ENCODE results near the gene ZNF491. TPM values are rescaled to one million over a fixed set of nuclear protein-coding genes. Genes with fewer than 3 reads are reported as not detected.

Gene ZNF491
- total RNA-seq, 6 donors from 2014 or later = 0.55 to 3.4 (median 2.0) TPM; not detected in 1

GRCh38 chr19:11797491-11797890, 832 bp upstream of the ZNF491 start:
- WGBS, 2 donors = 10% methylated on average over 5 to 8 of the region's 8 CpGs
- peaks cover 10 to 22% (median 11%) of the 10 kb centered on the region in 4 donors for H3K4me1 ChIP-seq
- H3K27me3 ChIP-seq = no peaks in the 10 kb centered on the region
- ATAC-seq (ENCODE audit: low FRiP score in 2 of 2) = peak; percentile 95 to 97
- peak overlapping the region in 1 of 4 donors; percentile 79 for H3K4me3 ChIP-seq
- peak overlapping the region in 1 of 4 donors; percentile 85 for H3K27ac ChIP-seq
- TF ChIP-seq POLR2AphosphoS5 (IDR thresholded peaks at IDR 0.05) = peak in 1 of 2 donors; percentile 60
- no peak for TF ChIP-seq EP300 (IDR thresholded peaks at IDR 0.05)
- TF ChIP-seq, protein P1, sequence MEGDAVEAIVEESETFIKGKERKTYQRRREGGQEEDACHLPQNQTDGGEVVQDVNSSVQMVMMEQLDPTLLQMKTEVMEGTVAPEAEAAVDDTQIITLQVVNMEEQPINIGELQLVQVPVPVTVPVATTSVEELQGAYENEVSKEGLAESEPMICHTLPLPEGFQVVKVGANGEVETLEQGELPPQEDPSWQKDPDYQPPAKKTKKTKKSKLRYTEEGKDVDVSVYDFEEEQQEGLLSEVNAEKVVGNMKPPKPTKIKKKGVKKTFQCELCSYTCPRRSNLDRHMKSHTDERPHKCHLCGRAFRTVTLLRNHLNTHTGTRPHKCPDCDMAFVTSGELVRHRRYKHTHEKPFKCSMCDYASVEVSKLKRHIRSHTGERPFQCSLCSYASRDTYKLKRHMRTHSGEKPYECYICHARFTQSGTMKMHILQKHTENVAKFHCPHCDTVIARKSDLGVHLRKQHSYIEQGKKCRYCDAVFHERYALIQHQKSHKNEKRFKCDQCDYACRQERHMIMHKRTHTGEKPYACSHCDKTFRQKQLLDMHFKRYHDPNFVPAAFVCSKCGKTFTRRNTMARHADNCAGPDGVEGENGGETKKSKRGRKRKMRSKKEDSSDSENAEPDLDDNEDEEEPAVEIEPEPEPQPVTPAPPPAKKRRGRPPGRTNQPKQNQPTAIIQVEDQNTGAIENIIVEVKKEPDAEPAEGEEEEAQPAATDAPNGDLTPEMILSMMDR (IDR thresholded peaks at IDR 0.05) = peak; percentile 72 to 89 (median 82)
- no peak for TF ChIP-seq POLR2A (IDR thresholded peaks at IDR 0.05)
- no peaks in the 10 kb centered on the region for H3K9me3 ChIP-seq
- DNase-seq = peak; percentile 56 to 94
- no peaks in the 10 kb centered on the region for H3K36me3 ChIP-seq

GRCh38 chr19:11806354-11807098, 8.2 kb downstream of the ZNF491 start:
- ATAC-seq (ENCODE audit: low FRiP score in 2 of 2) = no peak

GRCh38 chr19:11807099-11807380, 8.7 kb downstream of the ZNF491 start:
- no peak for DNase-seq
- TF ChIP-seq POLR2A (IDR thresholded peaks at IDR 0.05) (no peak), POLR2AphosphoS5 (IDR thresholded peaks at IDR 0.05) (no peak), EP300 (IDR thresholded peaks at IDR 0.05) (no peak)
- TF ChIP-seq, protein P1 (IDR thresholded peaks at IDR 0.05) = no peak
- 93 to 100% methylated on average over 2 of the region's 2 CpGs for WGBS, 2 donors

More at GRCh38 chr19:11806354-11807098, 8.2 kb downstream of the ZNF491 start:
- Histone ChIP-seq H3K4me3 (no peak overlapping the region), H3K36me3 (peaks cover 0 to 21% (median 11%) of the 10 kb centered on the region in 4 donors), H3K9me3 (peaks cover 16 to 30% (median 26%) of the 10 kb centered on the region in 4 donors), H3K27ac (no peak overlapping the region), H3K4me1 (no peaks in the 10 kb centered on the region), H3K27me3 (no peaks in the 10 kb centered on the region)
- WGBS, 2 donors = 95% methylated on average over 11 of the region's 11 CpGs
- no peak for DNase-seq
- TF ChIP-seq POLR2AphosphoS5 (IDR thresholded peaks at IDR 0.05) (no peak), POLR2A (IDR thresholded peaks at IDR 0.05) (no peak), EP300 (IDR thresholded peaks at IDR 0.05) (no peak)
- TF ChIP-seq, protein P1 (IDR thresholded peaks at IDR 0.05) = no peak

DNA sequence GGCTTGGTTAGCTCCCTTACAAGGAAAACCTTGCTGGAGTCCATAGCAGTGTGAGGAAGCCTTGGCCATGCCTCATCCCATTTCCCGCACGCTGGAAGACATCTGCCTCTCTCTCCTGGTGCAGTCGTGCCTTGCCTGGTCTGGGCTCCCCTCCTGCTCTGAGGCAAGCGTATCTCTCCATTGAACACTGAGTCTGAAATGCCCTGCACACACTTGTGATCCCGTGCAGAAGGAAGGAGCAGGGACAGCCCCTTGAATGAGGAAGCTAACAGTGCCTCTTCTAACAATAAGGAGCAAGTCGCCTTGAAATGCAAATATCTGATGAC, 15.3 kb downstream of the ZNF491 start:
- Histone ChIP-seq H3K27me3 (no peaks in the 10 kb centered on the region), H3K4me3 (peak overlapping the region in 3 of 4 donors; percentile 70 to 96 (median 83)), H3K36me3 (no peaks in the 10 kb centered on the region), H3K4me1 (peaks cover 9 to 21% (median 13%) of the 10 kb centered on the region in 4 donors), H3K9me3 (no peaks in the 10 kb centered on the region), H3K27ac (peak overlapping the region; percentile 93 to 97 (median 95))
- DNase-seq = no peak
- 0 to 13% methylated on average over 4 to 6 of the region's 6 CpGs for WGBS, 2 donors
- ATAC-seq (ENCODE audit: low FRiP score in 2 of 2) = peak; percentile 67 to 81
- TF ChIP-seq, protein P1 (IDR thresholded peaks at IDR 0.05) = no peak
- TF ChIP-seq EP300 (IDR thresholded peaks at IDR 0.05) (no peak), POLR2A (IDR thresholded peaks at IDR 0.05) (no peak), POLR2AphosphoS5 (IDR thresholded peaks at IDR 0.05) (no peak)

More at GRCh38 chr19:11807099-11807380, 8.7 kb downstream of the ZNF491 start:
- Histone ChIP-seq H3K4me1 (no peaks in the 10 kb centered on the region), H3K36me3 (peaks cover 0 to 21% (median 11%) of the 10 kb centered on the region in 4 donors), H3K27ac (no peak overlapping the region), H3K9me3 (peaks cover 16 to 30% (median 26%) of the 10 kb centered on the region in 4 donors), H3K4me3 (no peak overlapping the region), H3K27me3 (no peaks in the 10 kb centered on the region)
- ATAC-seq (ENCODE audit: low FRiP score in 2 of 2) = no peak
